Measurements from ENCODE around the gene LMTK2.

DNA sequence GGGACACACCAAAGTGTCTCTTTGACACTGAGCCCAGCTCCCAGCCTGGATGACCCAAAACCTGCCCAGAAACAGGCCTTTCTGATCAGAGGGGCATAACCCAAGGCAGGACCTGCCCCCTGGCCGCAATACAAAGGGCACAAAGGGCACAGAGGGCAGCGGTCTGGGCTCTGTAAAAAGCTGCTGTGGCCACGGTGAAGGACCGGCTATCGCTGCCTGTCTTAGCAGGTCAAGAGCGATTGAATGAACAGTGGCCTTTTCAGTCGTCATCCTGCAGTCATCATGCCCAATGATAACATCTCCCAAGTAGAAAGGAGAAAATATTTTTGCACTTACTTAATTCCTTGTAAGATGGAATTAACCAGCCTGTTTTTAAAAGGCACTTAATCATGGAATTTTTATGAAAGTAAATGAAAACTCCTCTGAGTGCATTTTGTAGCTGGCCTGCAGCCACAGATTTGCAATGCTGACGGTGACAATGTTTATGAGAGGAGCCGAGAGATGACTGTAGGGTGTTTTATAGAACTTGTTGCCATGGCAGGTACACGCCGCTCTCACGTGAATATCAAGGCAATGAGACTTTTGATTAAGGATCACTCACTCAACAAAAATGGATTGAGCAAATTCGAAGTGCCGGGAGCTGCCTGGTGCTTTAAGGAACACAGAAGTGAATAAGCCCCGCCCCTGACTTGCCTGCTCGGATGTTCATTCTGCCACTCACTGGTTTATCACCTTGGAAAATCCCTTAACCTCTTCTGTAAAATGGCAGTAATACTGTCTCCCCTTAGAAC lies 57.2 kb downstream of the LMTK2 start:
- TF ChIP-seq POLR2A (IDR thresholded peaks at IDR 0.05; ENCODE audit: low read depth) (no peak), EP300 (IDR thresholded peaks at IDR 0.05) (no peak)
- TF ChIP-seq, protein P1, sequence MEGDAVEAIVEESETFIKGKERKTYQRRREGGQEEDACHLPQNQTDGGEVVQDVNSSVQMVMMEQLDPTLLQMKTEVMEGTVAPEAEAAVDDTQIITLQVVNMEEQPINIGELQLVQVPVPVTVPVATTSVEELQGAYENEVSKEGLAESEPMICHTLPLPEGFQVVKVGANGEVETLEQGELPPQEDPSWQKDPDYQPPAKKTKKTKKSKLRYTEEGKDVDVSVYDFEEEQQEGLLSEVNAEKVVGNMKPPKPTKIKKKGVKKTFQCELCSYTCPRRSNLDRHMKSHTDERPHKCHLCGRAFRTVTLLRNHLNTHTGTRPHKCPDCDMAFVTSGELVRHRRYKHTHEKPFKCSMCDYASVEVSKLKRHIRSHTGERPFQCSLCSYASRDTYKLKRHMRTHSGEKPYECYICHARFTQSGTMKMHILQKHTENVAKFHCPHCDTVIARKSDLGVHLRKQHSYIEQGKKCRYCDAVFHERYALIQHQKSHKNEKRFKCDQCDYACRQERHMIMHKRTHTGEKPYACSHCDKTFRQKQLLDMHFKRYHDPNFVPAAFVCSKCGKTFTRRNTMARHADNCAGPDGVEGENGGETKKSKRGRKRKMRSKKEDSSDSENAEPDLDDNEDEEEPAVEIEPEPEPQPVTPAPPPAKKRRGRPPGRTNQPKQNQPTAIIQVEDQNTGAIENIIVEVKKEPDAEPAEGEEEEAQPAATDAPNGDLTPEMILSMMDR (IDR thresholded peaks at IDR 0.05), result no peak
